ENCODE data around the gene POLR3E. TPM values are rescaled to one million over a fixed set of nuclear protein-coding genes. Genes with fewer than 3 reads are reported as not detected.
A peak's percentile ranks its signal among the peaks of the same experiment; 100 is the strongest.

POLR3E gene
- total RNA-seq, 1 experiment from 2014 or later = 103 TPM

DNA sequence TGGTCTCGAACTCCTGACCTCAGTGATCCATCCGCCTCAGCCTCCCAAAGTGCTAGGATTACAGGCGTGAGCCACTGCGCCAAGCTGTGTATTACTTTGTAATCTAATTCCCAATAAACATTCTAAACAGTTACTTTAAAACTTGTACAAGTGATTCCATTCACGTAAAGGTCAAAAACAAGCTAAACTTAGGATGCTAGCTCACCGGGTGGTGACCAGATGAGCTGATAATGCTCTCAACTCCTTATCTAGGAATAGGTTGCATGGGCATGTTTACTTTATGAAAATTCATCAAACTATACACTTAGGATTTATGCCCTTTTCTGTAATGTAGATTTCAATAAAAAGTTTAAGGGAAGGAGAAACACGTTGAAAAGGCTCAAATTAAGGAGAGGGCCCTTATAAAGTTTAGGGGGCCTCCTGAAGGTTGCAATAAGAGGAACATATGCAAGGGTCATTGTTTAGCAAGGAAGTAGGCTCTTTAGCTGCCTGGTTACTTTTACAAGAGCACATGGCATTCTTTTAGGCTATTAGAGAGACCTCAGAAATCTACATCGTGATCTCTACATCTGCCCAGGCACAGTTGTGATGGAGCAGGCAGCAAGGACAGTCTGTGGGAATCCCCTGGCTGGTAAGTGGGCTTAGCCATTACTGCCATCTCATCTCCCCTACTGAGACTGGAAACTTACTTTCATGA lies 63.9 kb downstream of the POLR3E start:
- Histone ChIP-seq H2BK15ac (ENCODE audit: low read depth, low read length) (no peak overlapping the region), H2BK12ac (ENCODE audit: insufficient read length, low read depth, low read length) (no peak overlapping the region), H2BK20ac (ENCODE audit: low read depth, low read length, poor library complexity, severe bottlenecking) (no peak overlapping the region), H3K27ac (ENCODE audit: insufficient read length, low read depth, low read length) (peak overlapping the region; percentile 30), H4K8ac (replicated peaks; ENCODE audit: insufficient read length, low read depth, low read length) (no peak overlapping the region), H3K56ac (ENCODE audit: insufficient read length, low read depth, low read length) (no peak overlapping the region), H3K27me3 (ENCODE audit: insufficient read depth, low read length) (no peaks in the 10 kb centered on the region), H3T11ph (ENCODE audit: low read length) (no peak overlapping the region), H3K4ac (ENCODE audit: low read depth, low read length) (no peak overlapping the region), H4K20me1 (ENCODE audit: control insufficient read depth, insufficient read depth, insufficient read length) (no peaks in the 10 kb centered on the region), H3K79me1 (ENCODE audit: insufficient read depth, low read depth, low read length, poor library complexity, severe bottlenecking) (no peaks in the 10 kb centered on the region), H3K14ac (ENCODE audit: insufficient read depth, low read length) (no peak overlapping the region), H2BK120ac (ENCODE audit: low read depth, low read length, poor library complexity, severe bottlenecking) (no peak overlapping the region), H2AFZ (ENCODE audit: low read length) (no peak overlapping the region), H4K5ac (ENCODE audit: insufficient read length, low read depth, low read length) (no peak overlapping the region), H3K4me1 (ENCODE audit: insufficient read depth, low read length) (no peaks in the 10 kb centered on the region; the same call in 1 of the 2 replicates), H3K23ac (ENCODE audit: insufficient read length, low read depth, low read length) (no peak overlapping the region), H2AK5ac (ENCODE audit: insufficient read length, low read length) (no peak overlapping the region), H3K79me2 (ENCODE audit: insufficient read depth, low read length) (no peaks in the 10 kb centered on the region), H3K9me3 (ENCODE audit: control insufficient read depth, low read depth, low read length) (no peaks in the 10 kb centered on the region), H3K23me2 (ENCODE audit: insufficient read length, low read depth, low read length, poor library complexity, severe bottlenecking) (no peaks in the 10 kb centered on the region), H2BK5ac (ENCODE audit: insufficient read length, low read length) (no peak overlapping the region), H3K9ac (ENCODE audit: extremely low read depth, insufficient read length, low read length) (no peak overlapping the region), H3K18ac (ENCODE audit: insufficient read length, low read depth, low read length) (no peak overlapping the region), H4K91ac (ENCODE audit: insufficient read length, low read depth, low read length) (no peak overlapping the region), H3K4me2 (ENCODE audit: insufficient read depth, insufficient read length, low read length) (no peak overlapping the region)
- TF ChIP-seq, protein P1, sequence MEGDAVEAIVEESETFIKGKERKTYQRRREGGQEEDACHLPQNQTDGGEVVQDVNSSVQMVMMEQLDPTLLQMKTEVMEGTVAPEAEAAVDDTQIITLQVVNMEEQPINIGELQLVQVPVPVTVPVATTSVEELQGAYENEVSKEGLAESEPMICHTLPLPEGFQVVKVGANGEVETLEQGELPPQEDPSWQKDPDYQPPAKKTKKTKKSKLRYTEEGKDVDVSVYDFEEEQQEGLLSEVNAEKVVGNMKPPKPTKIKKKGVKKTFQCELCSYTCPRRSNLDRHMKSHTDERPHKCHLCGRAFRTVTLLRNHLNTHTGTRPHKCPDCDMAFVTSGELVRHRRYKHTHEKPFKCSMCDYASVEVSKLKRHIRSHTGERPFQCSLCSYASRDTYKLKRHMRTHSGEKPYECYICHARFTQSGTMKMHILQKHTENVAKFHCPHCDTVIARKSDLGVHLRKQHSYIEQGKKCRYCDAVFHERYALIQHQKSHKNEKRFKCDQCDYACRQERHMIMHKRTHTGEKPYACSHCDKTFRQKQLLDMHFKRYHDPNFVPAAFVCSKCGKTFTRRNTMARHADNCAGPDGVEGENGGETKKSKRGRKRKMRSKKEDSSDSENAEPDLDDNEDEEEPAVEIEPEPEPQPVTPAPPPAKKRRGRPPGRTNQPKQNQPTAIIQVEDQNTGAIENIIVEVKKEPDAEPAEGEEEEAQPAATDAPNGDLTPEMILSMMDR (conservative IDR thresholded peaks at IDR 0.05) = no peak
- Mint-ChIP-seq H3K4me1 (peaks cover 5 to 15% of the 10 kb centered on the region in 2 experiments), H3K27ac (peak overlapping the region in 1 of 3 experiments; percentile 61; a peak in 3 of 7 replicates), H3K27me3 (ENCODE audit: low read depth) (no peaks in the 10 kb centered on the region), H3K36me3 (ENCODE audit: insufficient read depth in 1 of 3, low read depth in 3 of 3) (peaks cover 28 to 48% (median 47%) of the 10 kb centered on the region in 3 experiments), H3K4me3 (no peak overlapping the region), H3K9me3 (no peaks in the 10 kb centered on the region)
- no peak for DNase-seq
- no CpG with 5 or more reads among the region's 8 CpGs for WGBS (ENCODE audit: extremely low coverage, insufficient read length, low lambda C conversion rate)
